ENCODE results near the gene STYX. TPM values are rescaled to one million over a fixed set of nuclear protein-coding genes. Genes with fewer than 3 reads are reported as not detected.

STYX gene
- total and polyA plus RNA-seq, 2 donors from 2014 or later: 4.3 to 11.5 TPM

DNA sequence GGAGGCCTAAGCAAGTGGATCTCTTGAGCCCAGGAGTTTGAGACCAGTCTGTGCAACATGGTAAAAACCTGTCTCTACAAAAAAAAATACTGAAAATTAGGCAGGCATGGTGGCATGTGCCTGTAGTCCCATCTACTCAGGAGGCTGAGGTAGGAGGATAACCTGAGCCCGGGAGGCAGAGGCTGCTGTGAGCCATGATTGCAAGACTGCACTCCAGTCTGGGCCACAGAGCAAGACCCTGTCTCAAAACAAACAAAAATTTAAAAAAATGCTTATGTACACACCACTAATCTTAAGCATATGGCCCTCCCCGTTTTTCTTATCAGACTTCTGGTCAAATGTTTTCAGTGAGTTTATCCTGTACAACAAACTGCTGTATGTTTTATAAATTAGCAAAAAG is 63.1 kb downstream of the STYX start:
- H3K36me3 ChIP-seq (ENCODE audit: control insufficient read depth in 2 of 3, insufficient read depth in 3 of 3, low read length in 3 of 3): no peaks in the 10 kb centered on the region
- no peaks in the 10 kb centered on the region for H3K27me3 ChIP-seq (ENCODE audit: control insufficient read depth, insufficient read depth, low read length)
- H3K4me3 ChIP-seq (ENCODE audit: low read length in 3 of 3): no peak overlapping the region
- TF ChIP-seq, protein P1, sequence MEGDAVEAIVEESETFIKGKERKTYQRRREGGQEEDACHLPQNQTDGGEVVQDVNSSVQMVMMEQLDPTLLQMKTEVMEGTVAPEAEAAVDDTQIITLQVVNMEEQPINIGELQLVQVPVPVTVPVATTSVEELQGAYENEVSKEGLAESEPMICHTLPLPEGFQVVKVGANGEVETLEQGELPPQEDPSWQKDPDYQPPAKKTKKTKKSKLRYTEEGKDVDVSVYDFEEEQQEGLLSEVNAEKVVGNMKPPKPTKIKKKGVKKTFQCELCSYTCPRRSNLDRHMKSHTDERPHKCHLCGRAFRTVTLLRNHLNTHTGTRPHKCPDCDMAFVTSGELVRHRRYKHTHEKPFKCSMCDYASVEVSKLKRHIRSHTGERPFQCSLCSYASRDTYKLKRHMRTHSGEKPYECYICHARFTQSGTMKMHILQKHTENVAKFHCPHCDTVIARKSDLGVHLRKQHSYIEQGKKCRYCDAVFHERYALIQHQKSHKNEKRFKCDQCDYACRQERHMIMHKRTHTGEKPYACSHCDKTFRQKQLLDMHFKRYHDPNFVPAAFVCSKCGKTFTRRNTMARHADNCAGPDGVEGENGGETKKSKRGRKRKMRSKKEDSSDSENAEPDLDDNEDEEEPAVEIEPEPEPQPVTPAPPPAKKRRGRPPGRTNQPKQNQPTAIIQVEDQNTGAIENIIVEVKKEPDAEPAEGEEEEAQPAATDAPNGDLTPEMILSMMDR (IDR thresholded peaks at IDR 0.05; ENCODE audit: borderline replicate concordance, extremely low read depth, insufficient read depth): no peak
- no peak for FAIRE-seq
- H3K4me1 ChIP-seq (ENCODE audit: control insufficient read depth in 2 of 3, insufficient read depth in 2 of 3, low read depth in 1 of 3, low read length in 3 of 3): peaks cover 0 to 5% (median 0%) of the 10 kb centered on the region in 3 donors
- no peaks in the 10 kb centered on the region for H3K9me3 ChIP-seq (ENCODE audit: control insufficient read depth in 2 of 3, insufficient read depth in 1 of 3, low read length in 3 of 3)
- no peak overlapping the region for H3K27ac ChIP-seq (ENCODE audit: low read depth in 2 of 2, low read length in 2 of 2)
- no peak for DNase-seq
- H3K9ac ChIP-seq (ENCODE audit: low read length in 3 of 3): no peak overlapping the region
- intact Hi-C loops (cut with DNase I): no loop called here

DNA sequence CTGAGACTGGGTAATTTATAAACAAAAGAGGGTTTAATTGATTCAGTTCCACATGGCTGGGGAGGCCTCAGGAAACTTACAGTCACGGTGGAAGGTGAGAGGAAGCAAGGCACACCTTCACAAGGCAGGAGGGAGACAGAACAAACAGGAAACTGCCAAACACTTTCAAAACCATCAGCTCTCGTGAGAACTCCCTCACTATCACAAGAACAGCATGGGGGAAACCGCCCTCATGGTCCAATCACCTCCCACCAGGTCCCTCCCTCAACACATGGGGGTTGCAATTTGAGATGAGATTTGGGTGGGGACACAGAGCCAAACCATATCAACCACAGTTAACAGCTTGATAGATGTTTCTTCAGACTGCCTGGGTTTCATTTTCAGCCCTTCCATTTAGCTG is 67.7 kb downstream of the STYX start:
- H3K4me3 ChIP-seq (ENCODE audit: low read length in 3 of 3): no peak overlapping the region
- TF ChIP-seq, protein P1 (IDR thresholded peaks at IDR 0.05; ENCODE audit: borderline replicate concordance, extremely low read depth, insufficient read depth): no peak
- no peak overlapping the region for H3K27ac ChIP-seq (ENCODE audit: low read depth in 2 of 2, low read length in 2 of 2)
- no peaks in the 10 kb centered on the region for H3K27me3 ChIP-seq (ENCODE audit: control insufficient read depth, insufficient read depth, low read length)
- intact Hi-C loops (cut with DNase I): no loop called here
- no peak for DNase-seq
- H3K36me3 ChIP-seq (ENCODE audit: control insufficient read depth in 2 of 3, insufficient read depth in 3 of 3, low read length in 3 of 3): no peaks in the 10 kb centered on the region
- no peak overlapping the region for H3K9ac ChIP-seq (ENCODE audit: low read length in 3 of 3)
- no peaks in the 10 kb centered on the region for H3K4me1 ChIP-seq (ENCODE audit: control insufficient read depth in 2 of 3, insufficient read depth in 2 of 3, low read depth in 1 of 3, low read length in 3 of 3)
- FAIRE-seq: no peak
- H3K9me3 ChIP-seq (ENCODE audit: control insufficient read depth in 2 of 3, insufficient read depth in 1 of 3, low read length in 3 of 3): no peaks in the 10 kb centered on the region

DNA sequence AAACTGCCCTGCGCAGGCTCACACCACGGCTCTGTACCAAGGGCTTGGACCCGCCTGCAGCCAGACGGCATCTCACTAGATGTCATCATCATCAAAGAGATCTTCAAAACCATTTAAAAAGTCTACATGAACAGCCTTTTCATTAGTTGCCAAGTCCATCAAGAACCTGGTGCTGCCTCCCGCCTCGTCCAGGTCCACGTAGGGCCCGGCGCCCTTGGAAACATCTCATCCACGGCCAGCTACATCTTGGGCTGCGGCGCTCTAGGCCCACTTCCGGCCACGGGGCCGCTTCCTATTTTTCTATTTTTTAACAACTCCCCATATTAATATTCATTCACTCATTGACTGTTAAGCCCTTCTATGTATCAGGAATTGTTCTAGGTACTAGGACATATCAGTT is 68.9 kb downstream of the STYX start:
- intact Hi-C loops (cut with DNase I): no loop called here
- no peaks in the 10 kb centered on the region for H3K36me3 ChIP-seq (ENCODE audit: control insufficient read depth in 2 of 3, insufficient read depth in 3 of 3, low read length in 3 of 3)
- DNase-seq (no peak), FAIRE-seq (no peak)
- TF ChIP-seq, protein P1 (IDR thresholded peaks at IDR 0.05; ENCODE audit: borderline replicate concordance, extremely low read depth, insufficient read depth): no peak
- no peak overlapping the region for H3K27ac ChIP-seq (ENCODE audit: low read depth in 2 of 2, low read length in 2 of 2)
- no peak overlapping the region for H3K4me3 ChIP-seq (ENCODE audit: low read length in 3 of 3)
- H3K9me3 ChIP-seq (ENCODE audit: control insufficient read depth in 2 of 3, insufficient read depth in 1 of 3, low read length in 3 of 3): no peaks in the 10 kb centered on the region
- no peaks in the 10 kb centered on the region for H3K4me1 ChIP-seq (ENCODE audit: control insufficient read depth in 2 of 3, insufficient read depth in 2 of 3, low read depth in 1 of 3, low read length in 3 of 3)
- H3K27me3 ChIP-seq (ENCODE audit: control insufficient read depth, insufficient read depth, low read length): no peaks in the 10 kb centered on the region
- H3K9ac ChIP-seq (ENCODE audit: low read length in 3 of 3): no peak overlapping the region
